CD4-positive, alpha-beta T cell treated with Interleukin-4 for 4 hours (primary cell): ENCODE data around the gene LZTS2.
A peak's percentile ranks its signal among the peaks of the same experiment; 100 is the strongest.

ENCODE experiments used
- DNase-seq: peaks from one replicate; pipeline ENCODE4 v3.0.0-alpha.2; 2020

Gene LZTS2

DNA sequence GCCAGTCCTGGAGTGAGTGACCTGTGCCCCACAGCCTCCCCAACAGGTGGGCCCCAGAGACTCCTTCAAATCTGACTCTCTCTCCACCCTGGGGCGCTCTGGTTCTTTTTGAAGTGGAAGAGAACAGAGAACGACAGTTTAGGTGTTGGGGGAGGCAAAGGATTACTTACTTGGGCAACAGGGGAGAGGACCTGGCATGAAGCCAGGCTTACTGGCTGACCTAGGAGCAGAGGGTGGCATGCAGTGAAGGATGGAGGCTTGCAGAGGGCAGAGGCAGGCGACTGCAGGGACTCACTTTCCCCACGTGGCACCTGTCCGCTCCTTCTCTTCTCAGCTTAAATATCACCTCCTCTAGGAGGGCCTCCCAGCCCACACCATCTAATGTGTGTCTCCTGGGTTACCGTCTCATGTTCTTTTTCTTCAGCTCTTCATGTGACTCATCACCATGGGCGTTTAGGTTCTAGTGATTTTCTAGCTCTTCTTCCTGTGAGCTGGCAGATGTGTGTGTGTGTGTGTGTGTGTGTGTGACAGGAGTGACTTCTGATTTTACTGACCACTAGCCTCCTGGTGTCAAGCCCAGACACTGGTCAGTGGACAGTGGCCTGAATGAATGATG, 15.5 kb downstream of the LZTS2 start:
- peak; percentile 17 for DNase-seq

DNA sequence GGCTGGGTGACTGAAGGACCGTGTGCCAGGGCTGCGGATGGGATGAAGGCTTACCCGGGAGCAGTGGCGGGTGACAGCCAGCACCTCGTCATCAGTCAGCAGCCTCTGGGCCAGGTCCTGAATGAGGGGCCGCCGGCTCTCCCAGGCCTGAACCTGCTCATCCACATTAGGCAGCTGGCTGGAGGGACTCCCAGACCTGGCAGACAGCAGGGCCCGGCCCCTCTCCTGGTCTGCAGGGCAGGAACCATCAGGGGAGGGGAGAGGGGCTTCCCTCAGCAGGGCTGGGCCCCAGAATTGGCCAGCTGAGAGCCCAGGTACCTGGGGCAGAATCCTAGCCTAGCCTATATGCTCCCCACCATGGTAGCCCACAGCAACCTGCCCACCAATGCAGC, 16.0 kb downstream of the LZTS2 start:
- no peak for DNase-seq

DNA sequence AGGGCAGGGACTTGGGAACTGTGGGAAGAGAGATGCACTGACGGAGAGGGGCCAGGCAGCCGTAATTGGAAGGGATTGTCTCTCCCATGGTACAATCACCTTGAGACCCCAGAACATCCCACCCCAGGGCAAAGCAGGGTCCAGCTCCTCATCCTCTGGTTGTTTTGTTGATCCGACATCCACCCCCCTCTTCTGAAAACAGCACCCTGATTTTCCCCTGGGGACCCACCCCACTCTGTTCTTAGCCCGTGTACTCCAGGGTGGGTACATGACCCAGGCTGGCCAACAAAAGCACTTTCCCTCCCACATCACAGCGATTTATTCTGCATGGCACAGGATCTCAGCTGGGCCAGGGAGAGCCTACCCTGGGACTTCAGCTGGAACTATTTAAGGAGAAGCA, 17.2 kb downstream of the LZTS2 start:
- DNase-seq, result no peak

DNA sequence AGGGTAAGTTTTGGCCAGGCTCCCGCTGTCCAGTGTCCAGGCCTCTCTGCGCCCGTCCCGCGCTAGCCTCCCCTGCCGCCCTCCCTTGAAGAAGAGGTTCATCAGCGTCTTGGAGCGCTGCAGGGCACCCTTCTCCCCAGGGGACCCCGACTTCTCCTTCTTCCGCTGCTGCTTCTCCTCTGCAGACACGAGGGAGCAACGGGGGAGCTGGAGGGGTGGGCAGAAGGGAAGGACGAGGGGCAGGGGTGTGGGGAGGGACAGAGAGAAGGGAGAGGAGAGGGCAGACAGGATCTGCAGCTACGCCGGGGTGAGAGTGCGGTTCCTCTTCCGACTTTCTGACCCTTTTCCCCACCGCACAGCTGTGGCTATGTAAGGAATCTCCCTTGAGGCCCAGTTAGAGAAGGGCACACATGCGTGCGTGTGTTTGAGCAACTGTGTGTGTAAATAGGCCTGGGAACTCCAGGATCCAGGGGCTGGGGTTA, 18.6 kb downstream of the LZTS2 start:
- DNase-seq, result no peak

DNA sequence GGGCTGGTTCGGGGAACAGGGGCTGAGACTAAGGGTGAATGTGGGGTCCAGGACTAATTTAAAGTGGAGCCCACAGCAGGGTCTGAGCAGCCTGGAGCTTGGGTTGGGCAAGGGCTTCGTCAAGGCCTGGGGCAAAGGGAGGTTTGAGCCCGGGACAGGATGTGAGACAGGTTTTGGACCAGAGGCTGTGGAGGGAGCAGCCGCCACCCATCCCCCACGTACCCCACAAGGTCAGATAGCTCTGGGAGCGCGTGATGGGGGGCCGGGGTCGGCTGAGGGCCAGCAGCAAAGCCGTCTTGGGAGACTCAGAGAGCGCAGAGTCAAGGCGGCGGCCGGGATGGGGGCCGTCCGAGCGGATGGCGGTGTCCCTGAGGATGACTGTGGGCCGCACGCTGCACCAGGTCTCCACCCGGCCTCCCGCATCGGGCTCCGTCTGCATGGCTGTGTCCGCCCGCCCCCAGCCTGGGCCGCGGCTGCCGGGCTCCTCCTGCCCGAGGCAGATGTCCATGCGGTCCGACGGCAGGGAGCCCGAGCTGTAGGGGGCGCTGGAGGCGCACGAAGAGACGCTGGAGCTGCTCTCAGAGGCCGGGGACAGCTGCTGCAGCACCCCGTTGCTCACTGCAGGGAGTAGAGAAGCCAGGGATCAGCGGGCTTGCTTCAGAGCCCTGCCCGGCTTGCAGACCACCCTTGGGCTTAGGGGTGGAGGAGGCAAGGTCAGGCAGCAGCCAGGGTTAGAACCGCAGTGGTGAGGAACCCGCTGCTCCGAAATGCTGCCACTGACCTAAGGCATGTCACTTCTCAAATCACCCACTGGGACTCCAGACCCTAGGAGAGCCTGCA, 19.2 kb downstream of the LZTS2 start:
- DNase-seq, result peak; percentile 58

DNA sequence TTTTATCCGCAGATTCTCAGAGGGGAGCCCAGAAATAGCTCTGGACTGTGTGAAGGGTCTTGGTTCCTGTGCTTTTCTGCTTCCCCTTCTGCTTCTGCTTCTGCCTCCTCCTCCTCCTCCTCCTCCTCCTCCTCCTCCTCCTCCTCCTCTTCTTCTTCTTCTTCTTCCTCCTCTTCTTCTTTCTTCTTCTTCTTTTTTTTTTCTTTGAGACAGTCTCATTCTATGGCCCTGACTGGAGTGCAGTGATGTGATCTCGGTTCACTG, 19.8 kb downstream of the LZTS2 start:
- DNase-seq, result no peak

DNA sequence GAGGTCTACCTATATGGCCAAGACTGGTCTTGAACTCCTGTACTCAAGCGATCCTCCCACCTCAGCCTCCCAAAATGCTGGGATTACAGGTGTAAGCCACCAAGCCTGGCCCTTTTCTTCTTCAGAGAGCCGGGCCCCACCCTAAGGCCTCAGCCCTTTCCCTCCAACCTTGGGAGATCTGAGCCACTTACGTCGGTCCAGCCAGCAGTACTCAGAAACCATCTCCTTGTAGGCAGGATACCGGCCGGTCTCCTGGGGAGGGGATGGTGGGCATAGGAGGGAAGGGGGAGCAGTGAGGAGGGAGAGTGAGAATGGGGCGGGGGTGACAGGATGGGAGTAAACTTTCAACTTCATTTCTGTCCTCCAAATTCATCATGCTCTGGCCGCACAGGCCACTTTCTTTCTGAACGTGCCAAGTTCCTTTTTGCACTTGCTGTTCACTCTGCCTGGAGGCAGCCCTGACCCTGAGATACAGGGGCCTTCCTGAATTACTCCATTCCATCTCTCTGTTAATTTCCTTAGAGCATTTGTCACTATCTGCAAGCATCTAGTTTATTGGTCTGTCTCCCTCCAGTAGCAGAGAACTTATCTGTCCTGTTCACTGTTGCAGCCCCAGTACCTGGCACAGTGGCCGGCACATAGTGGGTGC, 20.9 kb downstream of the LZTS2 start:
- no peak for DNase-seq

DNA sequence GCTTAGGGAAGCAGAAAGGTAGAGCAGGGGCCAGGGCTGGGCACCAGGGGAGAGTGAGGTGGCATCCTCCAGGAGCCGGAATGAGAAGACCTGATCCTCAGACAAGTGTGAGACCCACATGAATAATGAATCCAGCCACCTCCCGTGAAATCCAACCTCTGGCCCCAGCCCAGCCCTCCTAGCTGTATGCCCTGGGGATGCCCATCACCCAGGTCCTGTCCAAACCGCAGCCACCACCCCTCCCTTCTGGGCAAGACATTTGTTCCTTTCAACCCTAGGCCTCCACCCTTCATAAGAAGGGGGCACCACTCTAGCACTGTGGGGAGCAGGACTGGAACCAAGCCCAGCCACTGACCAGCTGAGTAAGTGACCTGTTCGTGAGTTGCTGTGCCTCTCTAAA, 21.6 kb downstream of the LZTS2 start:
- no peak for DNase-seq

DNA sequence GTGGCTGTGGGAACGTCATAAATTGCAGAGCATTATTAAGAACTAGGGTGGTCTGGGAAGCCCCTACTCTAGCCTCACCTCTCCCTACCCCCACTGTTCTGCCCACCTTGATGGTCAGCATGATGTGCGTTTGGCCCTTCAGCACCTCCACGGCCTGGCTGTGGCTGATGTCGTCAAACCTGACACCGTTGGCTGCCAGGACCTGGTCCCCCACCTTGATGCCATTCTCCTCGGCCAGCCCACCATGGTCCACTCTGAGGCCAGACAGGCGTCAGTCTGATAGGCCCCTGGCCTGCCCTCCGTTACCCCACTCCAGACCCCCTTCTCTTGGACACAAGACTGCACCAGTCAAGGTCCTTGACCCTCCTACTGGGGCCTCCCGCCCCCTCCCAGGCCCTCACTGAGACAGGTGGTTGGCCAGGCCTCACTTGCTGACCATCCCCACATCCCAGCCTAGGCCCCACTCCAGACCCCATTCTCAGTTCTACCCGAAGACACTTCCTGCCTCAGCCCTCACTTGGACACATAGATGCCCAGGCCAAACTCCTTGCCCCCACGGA, 22.2 kb downstream of the LZTS2 start:
- DNase-seq, result no peak

DNA sequence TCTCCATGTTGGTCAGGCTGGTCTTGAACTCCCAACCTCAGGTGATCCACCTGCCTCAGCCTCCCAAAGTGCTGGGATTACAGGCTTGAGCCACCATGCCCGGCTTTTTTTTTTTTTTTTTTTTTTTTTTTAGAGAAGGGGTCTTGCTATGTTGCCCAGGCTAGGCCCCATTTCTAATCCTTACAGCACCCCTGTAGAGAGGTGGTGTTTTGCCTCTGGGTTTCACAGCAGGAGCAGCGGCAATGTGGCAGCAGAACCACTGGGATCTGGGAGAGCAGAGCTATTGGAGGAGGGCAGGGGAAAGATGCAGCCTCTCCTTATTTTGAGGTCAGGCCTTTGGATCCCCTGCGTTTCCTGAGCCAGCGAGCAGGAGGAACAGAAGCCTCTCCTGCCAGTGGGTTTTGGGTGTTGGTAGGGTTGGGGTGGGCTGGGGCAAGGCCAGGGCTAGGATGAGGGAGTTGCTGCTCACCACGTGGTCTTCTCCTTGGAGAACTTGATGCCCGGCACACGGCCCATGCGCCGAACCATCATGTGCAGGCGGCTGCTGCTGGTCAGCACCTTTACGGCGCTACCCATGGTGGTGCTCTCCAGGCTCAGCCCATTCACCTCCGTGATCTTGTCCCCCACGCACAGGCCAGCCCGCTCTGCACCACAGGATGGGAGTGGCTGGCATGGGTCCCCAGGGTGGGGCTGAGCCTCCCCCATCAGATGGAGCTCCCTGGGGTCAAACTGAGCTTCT, 23.5 kb downstream of the LZTS2 start:
- DNase-seq, result no peak

DNA sequence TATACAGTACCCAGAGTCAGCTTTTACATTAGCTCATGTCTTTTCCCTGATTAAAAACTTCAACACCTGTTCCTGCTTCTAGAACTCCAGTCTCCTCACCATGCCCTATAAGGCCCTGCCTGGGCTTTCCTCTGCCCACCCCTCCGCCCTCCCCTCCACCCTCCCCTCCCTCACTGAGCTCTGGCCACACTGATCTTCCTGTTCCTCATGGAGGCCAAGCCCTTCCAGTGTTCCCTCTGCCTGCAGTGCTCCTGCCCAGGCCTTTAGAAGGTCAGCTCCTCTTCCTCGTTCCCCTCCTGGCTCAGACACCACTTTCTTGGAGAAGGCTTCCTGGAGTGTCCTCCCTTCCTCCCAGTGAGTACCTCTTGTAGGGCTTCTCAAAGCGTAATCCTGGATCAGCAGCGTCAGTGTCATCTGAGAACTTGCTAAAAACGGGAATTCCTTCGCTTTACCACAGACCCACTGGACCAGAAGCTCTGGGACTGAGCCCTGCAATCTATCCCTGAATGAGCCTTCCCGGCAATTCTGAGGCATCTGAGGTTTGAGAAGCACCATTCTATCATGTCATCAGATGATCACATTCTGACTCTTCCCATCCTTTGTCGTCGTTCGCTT, 27.6 kb downstream of the LZTS2 start:
- no peak for DNase-seq

DNA sequence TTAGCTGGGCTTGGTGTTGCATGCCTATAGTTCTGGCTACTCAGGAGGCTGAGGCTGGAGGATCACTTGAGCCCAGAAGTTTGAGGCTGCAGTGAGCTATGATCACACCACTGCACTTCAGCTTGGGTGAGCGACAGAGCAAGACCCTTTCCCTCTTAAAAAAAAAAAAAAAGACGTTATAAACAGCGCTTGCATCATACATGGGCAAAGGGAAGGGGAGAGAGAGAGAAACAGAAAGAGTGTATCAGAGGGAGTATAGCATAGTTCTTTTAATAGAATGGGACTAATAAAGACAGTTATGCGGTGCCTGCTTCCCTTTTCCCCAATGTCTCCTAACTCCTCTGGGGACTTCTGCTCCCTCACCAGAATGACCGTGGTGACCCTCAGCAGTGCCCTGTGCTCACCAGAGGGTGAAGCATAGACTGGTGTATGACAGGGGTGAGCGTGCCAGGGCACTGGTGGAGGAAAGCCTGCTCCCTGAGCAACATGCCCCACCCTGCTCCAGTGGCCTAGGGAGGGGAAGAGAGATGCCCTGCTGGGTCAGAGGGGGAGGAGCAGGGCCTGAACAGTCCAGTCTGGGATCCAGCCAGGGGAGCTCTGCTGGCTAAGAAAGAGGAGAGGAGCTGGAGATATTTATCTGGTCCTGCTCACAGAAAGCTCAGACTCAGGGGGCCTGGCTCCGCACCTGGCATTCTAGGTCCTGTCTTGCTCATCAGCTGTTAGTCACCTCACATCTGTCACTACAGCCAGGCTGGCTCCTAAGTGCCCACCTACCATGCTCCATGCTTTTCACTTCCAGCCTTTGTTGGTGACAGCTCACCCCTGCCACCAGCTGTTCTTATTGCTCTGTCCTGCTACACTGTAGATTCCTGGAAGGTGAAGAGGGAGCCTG, 29.1 kb downstream of the LZTS2 start:
- DNase-seq, result no peak

DNA sequence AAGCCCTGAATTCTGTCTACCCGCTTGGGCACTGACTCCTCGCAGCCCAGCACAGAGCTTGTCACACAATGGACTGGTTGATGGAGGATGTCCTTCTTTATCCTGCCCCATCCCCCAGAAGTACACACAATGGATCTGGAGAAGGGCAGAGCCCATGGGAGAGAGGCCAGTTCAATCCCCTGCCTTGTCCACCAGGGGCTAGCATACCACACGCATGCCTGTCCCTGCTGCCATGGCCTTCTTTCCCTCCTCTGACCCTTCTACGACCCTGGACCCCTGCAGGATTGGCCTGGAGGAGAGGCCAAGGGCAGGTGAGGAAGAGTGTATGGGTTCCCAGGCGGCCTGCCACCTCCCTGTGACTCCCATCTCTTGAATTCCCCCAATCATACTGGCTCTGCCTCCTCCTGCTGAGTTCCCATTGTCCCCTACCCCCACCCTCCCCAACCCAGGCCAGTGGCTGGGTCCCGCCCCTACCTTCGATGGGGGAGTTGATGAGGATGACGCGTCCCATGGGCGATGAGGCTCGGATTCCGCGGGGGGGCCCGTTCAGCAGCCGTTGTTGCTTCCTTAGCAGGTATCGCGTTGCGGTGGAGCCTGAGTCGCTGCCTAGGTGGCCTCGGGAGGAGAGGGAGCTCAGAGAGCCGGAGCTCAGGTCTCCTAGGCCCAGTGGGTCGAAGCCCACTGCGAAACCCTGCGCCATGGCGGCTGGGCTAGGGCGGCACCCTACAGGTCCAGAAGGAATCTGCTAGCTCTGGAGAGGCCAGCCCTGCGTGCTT, 30.1 kb downstream of the LZTS2 start:
- no peak for DNase-seq

DNA sequence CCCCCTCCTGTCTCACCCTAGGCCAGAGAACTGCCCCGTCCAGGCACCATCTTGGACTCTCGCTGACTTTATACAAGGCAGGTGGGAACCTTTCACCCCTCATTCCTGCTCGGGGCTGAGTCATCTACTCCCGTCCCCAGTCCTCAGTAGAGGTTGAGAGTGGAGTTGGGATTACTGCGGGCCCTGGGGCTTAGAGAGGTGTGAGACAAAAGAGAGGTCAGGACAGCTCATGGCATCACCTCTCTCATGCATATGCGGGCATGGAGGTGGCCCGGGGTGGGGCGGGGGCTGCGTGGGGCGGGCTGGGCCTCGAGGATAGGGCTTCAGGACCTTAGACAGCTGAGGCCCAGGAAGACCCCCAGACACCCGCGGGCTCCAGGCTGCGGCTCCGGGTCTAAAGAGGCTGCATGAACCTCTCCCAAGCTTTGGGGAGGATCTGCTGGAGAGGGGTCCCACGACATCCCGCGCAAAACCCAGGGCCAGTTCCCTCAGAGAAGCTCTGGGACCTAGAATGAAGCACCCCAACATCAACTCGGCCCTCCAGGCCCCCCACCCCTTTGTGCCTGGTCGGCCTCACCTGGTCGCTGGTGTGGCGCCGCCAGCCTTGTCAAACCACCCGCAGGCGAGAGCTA, 31.0 kb downstream of the LZTS2 start:
- DNase-seq, result no peak

DNA sequence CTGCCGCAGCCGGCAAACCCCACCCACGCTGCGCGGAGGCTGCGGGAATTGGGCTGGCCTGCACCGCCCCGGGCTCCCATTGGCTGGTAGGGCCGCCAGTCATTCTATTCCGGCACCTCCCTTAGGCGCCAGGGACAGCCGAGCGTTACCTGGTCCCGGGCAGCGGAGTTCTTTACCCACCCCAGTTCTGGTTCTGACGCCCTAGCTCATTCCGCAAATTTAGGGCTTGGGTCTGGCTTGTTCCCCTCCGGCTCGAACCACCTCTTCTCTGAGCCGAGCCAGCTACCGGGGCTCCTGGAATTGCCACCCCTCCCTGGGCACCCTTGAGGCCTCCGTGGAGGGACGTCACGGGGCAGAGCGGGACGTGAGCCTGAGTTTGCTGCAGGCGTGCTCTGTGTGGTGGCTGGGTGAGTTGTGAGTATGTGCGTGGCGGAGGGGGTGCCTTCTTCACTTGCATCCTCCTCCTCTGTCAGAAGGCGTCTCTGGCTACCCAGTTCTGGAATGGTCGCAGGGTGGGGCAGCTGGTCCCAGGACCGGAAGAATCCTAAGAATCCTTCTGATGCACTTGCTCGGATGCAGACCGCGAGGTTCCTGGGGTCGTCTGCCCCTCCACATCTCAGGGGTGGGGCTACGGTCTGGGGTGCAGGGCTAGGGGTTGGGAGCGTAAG, 31.7 kb downstream of the LZTS2 start, which contains the start of the genes PDZD7 and SFXN3:
PDZD7 (minus strand) TSS at position 2 of the 668 bp plus-strand sequence. CDS start 910 bp downstream, outside the sequence.
SFXN3 (plus strand) TSS at position 107 of the 668 bp plus-strand sequence. CDS start 3,461 bp downstream, outside the sequence.
- peak; percentile 96 for DNase-seq

DNA sequence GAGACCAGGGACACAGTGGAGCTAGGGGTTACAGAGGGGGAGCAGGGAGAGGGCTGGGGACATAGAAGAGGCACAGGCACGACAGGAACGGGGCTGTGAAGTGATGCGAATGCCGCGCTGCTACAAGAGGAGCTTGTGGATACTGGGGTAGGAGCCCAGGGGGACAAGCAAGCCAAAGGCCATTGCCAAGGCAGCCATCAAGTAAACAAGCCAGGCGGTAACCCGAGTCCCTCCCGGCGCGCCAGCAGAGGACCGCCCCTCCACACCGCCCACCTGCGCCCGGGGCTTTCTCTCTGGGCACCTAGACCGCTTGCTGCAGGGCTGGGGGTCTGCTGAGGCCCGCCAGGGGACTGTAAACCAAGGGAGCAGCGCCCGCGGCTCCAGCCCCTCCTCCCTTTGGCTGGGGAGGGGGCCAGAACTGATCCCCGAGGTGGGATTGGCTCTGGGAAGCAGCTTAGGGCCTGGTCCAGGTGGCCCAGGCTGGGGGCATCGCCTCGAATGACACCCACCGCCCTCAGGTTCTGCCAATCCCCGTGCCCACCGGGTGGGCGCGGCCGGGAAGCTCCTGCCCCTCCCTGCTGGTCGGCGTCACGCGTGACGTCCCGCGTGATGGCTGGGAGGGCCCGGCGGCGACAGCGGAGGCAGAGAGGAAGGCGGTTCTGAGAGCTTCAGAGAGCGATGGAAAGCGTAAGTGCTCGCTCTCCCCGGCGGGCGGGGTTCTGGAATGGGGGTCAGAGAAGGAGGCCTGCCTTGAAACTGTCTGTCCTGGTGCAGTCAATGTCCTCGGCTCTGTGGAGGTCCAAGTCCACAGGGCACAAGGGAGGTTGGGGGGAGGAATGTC, 32.4 kb downstream of the LZTS2 start:
- peak; percentile 72 for DNase-seq

DNA sequence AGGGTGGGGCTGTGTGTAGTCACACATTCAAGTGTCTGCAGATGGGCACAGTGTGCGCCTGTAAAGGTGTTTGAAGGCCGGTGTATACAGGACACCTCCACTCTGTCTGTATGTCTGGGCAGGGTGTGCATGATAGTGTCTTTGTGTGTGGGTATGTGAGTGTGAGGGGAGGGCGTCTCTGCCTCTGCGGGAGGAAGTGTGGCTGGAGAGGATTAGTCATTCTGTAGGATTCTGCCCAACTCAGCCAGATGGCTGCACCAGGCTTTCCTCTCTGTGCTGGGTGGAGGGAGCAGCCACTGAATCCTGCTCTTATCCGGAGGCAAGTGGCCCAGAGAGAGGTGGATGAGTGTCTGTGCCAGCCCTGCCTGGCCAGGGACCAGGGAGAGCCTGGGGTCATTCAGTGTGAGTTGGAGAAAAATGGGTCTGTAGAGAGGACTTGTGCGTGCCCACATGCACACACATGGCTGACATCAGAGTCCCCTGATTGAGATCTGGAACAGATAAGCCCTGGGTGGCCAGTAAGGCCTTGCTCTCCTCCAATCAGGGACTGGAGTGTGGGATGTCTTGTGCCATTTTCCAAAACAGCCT, 33.1 kb downstream of the LZTS2 start:
- DNase-seq, result peak; percentile 72

DNA sequence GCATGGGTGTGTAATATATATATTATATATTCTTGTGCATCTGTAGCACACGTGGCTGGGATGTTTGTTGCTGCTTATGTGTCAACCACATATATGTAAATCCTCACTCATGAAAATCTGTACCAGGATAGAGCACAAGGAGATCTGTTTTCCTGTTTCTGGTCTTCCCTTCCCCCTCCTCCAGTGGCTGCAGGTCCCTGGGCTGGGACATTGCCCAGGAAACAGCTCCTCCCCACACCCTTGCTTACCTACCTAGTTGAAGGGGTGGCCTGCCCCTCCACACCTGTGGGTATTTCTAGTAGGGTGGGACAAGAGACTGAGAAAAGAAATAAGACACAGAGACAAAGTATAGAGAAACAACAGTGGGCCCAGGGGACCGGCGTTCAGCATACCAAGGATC, 33.7 kb downstream of the LZTS2 start:
- DNase-seq, result no peak
